DMS153 (cell line): ENCODE results near the gene PLAGL2.

ENCODE experiments used
- DNase-seq: peaks from one replicate; lab custom pipeline; 2025; lab: John Stamatoyannopoulos, UW

Gene PLAGL2

GRCh38 chr20:32230707-32231106, 23.2 kb upstream of the PLAGL2 start:
- DNase-seq, result no peak

- no peak for DNase-seq
Measured at GRCh38 chr20:32229251-32229747, 21.8 kb upstream of the PLAGL2 start.

GRCh38 chr20:32227744-32228688, 20.5 kb upstream of the PLAGL2 start:
- no peak for DNase-seq

- no peak for DNase-seq
Measured at GRCh38 chr20:32227306-32227705, 19.8 kb upstream of the PLAGL2 start.

- no peak for DNase-seq
Measured at GRCh38 chr20:32226391-32226790, 18.8 kb upstream of the PLAGL2 start.

- no peak for DNase-seq
Measured at GRCh38 chr20:32224463-32224862, 16.9 kb upstream of the PLAGL2 start.

- no peak for DNase-seq
Measured at GRCh38 chr20:32218156-32218900, 10.8 kb upstream of the PLAGL2 start.

GRCh38 chr20:32216179-32217142, 8.9 kb upstream of the PLAGL2 start:
- DNase-seq, result no peak

- no peak for DNase-seq
Measured at GRCh38 chr20:32215729-32216128, 8.2 kb upstream of the PLAGL2 start.

GRCh38 chr20:32215147-32215546, 7.6 kb upstream of the PLAGL2 start:
- DNase-seq, result no peak

GRCh38 chr20:32213870-32214269, 6.3 kb upstream of the PLAGL2 start:
- DNase-seq, result no peak

- no peak for DNase-seq
Measured at GRCh38 chr20:32209850-32210605, 2.5 kb upstream of the PLAGL2 start.

GRCh38 chr20:32208499-32209154, 1.1 kb upstream of the PLAGL2 start:
- DNase-seq, result no peak

- DNase-seq, result no peak
Measured at GRCh38 chr20:32206760-32207625, 550 bp downstream of the PLAGL2 start.

- no peak for DNase-seq
Measured at GRCh38 chr20:32205843-32206759, 1.4 kb downstream of the PLAGL2 start.

GRCh38 chr20:32205110-32205842, 2.3 kb downstream of the PLAGL2 start:
- no peak for DNase-seq

GRCh38 chr20:32204205-32205109, 3.1 kb downstream of the PLAGL2 start:
- DNase-seq, result no peak
